GM18858 (cell line): ENCODE measurements around the gene WDR91.
"Not testable (repeated sequence)": the region's sequence is repeated elsewhere in the genome, so short reads cannot be mapped to it uniquely, and the experiment has no call there.

ENCODE experiments used
- ATAC-seq: cut with Tn5 transposase; IDR thresholded peaks from one replicate; pipeline ENCODE4 v1.9.1; 2021; ENCODE audit not compliant: unreplicated experiment

Gene WDR91

DNA sequence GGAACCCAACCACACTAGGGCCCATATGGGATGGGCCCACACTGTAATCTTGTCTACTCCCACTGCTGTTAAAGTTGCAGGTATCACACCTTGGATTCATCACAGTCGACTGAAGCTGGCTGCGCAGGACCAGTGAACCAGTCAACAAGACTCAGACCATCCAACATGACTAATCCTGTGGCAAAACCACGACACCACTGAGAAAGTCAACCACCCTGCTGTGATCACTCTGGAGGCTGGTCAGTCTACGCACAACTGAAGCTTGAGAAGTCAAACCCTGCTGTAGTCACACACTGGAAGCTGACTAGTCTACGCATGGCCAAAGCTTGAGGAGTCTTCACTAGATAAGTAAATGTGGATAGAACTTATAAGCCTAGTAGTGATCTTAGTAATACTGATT lies 31.2 kb downstream of the WDR91 start:
- no peak for ATAC-seq

DNA sequence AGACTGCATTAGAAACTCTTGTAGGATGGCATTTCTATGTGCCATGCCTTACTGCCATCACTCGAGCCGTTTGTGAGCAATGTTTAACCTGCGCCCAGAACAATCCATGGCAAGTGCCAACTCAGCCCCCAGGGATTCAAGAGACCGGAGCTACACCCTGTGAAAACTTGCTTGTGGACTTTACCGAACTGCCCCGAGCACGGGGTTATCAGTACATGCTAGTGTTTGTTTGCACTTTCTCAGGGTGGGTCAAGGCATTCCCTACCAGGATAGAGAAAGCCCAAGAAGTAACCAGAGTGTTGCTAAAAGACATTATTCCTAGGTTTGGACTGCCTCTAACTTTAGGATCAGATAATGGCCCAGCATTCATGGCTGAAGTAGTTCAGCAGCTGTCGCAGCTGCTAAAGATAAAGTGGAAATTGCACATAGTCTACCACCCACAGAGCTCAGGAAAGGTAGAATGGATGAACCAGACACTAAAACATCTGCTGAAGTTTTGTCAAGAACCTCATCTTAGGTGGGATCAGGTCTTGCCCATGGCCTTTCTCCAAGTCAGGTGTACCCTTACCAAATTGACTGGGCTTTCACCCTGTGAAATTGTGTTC lies 31.9 kb downstream of the WDR91 start:
- ATAC-seq: no peak

DNA sequence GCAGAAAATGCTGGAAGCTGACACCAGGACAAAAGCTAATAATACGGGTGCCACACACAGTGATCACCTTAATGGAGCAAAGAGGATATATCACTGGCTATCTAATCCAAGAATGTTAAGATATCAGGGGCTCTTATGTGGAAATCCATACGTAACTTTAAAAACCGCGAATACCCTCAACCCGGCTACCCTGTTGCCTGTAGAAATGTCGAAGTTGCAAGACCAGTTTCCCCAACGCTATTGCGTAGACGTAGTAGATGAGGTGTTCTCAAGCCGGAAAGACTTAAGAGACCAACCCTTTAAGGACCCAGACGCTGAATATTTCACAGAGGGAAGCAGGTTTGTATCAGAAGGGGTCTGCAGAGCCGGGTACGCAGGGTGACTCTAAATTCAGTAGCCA lies 33.0 kb downstream of the WDR91 start:
- ATAC-seq: no peak

DNA sequence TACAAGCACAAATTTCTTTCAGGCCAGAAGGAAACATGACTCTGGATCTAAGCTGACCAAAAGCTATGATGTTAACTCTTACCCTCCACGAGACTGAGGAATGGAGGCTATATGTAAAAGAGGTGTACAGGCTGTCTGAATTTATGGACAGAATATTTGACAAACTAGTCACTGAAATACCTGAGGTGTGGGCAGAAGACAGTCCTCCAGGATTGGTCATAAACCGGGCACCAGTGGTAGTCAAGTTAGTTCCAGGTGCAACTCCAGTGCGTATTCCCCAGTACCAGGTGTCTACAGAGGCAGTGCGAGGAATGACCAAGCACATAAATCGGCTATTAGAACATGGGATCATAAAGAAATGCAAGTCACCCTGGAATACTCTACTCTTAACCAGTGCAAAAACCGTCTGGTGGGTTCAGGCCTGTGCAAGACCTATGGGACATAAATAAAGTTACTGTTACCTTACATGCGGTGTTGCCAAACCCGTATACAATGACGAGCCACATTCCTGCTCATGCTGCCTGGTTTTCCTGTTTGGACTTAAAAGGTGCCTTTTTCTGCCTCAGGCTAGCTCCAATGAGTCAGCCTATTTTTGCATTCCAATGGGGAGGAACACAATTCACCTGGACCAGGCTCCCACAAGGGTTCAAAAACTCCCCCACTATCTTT lies 34.2 kb downstream of the WDR91 start:
- ATAC-seq: no peak

DNA sequence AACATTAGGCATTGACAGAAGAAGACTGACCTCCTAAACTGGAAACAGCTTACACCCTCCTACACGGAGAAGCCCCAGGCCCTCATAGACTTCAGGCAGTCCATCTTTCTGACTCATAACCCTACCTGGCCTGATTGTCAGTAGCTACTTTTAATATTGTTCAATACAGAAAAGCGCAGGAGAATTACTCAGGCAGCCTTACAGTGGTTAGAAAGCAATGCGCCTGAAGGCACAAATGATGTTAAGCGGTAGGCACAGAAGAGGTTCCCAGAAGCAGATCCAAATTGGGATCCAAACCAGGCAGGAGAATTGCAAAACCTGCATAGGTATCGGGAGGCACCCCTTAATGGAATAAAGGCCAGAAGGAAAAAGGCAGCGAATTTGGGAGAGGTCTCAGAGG lies 35.4 kb downstream of the WDR91 start:
- ATAC-seq: no peak

DNA sequence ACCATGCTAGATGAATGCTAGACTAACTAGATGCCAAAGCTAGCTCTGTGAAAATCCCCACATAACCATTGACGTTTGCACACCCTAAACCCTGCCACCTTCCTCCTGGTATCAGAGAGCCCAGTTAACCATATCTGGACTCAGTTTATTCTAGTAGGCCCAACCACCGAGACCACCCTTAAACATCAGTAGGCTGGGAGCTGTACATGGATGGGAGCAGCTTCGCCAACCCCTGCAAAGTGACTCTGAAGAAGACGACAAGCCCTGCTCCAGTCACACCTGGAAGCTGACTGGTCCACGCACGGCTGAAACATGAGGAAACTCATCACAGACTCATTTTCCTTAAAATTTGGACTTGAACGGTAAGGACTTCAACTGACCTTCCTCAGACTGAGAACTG lies 36.4 kb downstream of the WDR91 start:
- no peak for ATAC-seq

DNA sequence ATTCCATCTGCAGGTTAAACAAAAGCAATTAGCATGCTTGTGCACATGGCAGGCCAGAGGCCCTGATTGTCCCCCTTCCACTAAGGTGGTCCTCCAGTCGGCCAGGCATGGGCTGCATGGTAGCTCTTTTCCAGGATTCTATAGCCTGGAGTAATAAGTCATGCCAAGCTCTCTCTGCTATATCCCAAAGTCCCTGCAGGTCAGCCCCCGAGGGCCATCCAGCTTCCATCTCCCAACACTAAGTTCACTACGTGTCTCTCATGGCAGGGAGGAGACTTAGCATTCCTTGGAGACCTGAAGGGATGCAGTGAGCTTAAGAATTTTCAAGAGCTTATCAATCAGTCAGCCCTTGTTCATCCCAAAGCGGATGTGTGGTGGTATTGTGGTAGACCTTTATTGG lies 37.4 kb downstream of the WDR91 start:
- not testable (repeated sequence) for ATAC-seq

DNA sequence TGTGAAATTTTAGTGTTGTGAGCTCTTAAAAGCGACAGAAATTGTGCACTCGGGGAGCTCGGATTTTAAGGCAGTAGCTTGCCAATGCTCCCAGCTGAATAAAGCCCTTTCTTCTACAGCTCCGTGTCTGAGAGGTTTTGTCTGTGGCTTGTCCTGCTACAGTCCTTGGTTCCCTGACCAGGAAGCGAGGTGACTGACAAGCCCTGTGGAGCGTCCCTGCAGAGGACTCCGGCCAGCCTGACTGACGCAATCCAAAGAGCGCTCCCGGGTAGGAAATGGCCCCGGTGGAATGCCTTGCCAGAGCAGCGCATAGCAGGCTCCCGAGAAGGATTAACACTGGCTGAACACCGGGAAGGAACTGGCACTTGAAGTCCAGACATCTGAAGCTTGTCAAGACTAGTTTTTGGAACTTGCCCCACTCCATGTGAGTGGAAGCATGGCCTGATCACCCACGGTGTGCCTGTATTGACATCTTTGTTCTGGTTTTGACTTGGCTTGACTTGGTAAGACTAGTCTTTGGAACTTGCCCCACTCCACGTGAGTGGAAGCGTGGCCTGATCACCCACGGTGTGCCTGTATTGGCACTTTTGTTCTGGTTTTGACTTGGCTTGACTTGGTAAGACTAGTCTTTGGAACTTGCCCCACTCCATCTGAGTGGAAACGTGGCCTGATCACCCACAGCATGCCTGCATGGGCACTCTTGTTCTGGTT lies 39.6 kb downstream of the WDR91 start:
- ATAC-seq: not testable (repeated sequence)

DNA sequence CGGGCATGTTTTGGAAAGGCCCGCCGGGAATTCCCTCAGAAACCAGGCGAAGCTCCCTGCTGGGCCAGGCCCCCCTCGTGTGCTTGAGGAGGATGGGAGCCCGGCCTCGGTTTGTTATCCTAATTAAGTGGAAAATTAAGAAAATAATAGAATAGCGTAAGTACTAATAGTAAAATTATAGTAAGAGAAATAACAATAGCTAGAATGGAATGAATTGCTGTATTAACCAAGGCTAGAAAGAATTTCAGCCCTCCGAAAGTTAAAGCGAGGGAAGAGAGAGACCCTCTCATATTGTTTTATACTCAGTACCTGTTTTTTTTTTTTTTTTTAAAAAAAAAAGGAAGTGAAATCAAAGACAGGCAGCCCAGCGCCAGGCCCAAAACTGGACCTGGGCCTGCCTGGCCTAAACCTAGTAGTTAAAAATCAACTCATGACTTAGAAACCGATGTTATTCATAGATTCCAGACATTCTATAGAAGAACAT lies 40.3 kb downstream of the WDR91 start:
- ATAC-seq: peak; percentile 24

DNA sequence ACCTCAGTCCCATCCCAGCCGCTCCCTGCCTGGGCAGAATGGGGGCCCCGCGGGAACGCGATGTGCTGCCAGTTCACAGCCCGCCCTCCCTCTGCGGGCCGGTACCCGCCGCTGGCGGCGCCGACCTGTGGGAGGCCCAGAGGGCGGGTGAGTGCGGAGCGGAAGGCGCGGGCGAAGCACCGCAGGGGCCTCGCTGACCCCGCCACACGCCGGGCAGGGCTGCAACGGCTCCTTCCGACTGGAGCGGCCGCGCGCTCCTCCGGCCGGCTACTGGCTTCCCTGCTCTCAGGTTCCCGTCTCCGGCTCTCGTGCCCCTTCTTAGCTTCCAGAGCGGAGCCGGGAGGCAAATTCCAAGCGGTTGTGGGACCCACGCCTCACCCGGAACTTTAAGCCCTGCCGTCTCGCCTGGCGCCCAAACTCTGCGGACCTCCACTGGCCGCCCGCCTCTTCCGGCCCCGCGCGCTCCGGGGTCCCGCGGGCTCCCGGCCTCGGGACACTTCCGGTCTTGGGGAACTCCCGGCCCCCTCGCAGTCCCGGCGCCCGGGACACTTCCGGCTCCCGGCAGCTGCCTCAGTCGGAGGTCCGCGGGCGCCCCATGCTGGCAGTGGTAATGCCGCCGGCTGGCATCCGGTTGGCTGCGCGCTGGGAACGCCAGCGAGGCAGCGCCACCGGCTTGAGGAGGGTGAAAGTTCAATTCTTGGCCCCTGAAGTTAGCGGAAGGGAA lies 40.9 kb downstream of the WDR91 start, which contains the start of gene CYREN:
Gene CYREN, minus strand, starts transcription at position 434 of the 724 bp plus-strand sequence. CDS start 1,785 bp downstream, outside the sequence.
- ATAC-seq: peak; percentile 60

DNA sequence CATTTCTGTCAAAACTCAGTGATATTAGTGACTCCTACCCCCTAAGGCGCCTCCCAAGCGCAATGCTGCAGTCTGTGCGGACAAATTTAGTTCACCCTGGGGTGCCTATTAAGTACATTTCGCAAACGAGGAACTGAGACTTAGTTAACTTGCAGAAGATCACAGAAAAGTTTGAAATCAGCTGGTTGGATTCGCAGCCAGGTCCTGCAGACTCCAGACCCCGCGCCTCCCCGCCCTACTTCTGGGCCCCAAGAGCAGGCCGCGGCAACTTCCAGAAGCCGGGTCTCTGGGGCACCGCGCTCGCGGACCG lies 41.4 kb downstream of the WDR91 start:
- ATAC-seq: peak; percentile 0

DNA sequence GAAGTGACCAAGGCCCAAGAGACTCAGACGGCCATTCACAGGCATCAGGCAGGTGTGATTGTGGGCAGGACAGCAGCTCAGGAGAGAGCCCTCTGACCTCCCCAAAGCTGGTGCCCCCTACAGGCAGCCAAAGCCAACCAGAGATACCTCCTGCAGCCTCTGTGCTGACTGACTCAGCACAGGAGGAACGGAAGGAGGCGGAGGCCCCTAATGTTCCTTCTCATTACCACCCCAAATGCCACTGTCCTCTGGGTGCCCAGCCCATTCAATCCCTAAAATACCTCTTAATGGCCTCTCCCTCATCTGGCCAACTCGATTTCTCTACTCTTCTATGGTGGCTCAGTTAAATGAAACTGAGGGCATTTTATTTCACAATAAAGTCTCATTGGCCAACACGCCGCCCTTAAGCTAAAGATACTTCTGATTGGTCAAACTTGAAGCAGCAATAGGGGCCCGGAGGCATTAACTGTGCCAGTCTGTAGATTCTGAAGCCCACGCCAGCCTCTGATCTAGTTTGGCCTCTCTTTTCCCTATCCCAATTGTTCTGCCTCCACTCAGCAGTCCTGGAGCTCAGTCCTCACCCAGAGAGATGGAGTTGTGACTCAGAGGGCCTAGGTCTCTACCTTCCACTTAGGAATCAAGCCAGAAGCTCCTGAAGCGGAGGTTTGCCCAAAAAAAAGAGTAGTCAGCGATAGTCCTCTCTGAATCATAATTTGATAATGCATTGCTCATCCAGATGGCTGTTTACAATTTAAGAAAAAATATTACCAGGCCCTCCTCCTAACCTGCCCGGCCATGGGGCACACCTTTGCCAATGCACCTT lies 42.0 kb downstream of the WDR91 start:
- ATAC-seq: peak; percentile 32

DNA sequence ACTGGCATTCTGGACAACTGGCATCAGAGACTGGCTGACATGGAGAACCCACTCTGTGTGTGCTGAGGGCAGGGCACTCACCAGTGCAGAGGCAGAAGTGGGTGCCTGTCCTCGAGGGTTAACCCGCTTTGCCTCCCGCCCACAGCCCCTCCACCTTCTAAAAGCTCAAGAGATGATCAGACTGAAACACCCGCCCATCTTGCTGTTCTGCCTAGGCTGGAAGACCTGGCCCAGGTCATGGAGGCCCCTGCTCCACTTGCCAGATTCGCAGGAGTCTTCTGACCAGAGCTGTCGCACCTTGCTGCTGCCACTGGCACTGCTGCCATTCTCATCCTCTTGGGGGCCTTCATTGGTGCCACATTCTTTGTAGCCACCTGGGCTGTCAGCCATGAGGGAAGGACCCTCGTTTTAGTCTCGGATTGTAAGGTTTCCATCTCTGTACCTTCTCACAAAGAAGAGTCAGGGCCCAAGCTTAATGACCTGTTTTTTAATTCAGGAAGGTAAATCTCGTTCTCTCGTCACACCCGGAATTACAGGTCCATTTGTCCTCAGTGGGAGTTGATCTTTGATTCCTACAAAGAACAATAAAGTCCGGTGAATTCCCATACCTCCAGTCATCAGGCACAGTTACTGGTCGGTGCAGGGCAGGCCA lies 42.7 kb downstream of the WDR91 start:
- no peak for ATAC-seq

DNA sequence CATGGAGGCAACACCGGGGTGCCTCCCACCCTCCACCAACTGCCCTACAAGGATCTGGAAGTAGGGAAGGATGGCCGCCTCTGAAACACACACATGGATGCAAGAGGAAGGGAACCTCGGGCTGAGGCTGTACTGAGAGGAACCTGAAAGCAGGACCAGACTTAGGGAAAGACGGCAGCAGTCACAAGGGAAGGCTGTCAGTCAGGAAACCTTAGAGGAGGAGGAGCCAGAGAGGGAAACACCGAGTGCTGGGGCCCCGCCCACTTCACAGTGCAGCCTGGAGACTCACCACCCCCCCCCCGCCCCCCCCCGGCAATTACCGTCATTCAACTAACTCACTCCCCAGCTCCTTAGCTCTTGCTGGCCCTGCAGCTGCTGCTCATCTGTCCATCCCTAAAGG lies 43.3 kb downstream of the WDR91 start:
- ATAC-seq: no peak

DNA sequence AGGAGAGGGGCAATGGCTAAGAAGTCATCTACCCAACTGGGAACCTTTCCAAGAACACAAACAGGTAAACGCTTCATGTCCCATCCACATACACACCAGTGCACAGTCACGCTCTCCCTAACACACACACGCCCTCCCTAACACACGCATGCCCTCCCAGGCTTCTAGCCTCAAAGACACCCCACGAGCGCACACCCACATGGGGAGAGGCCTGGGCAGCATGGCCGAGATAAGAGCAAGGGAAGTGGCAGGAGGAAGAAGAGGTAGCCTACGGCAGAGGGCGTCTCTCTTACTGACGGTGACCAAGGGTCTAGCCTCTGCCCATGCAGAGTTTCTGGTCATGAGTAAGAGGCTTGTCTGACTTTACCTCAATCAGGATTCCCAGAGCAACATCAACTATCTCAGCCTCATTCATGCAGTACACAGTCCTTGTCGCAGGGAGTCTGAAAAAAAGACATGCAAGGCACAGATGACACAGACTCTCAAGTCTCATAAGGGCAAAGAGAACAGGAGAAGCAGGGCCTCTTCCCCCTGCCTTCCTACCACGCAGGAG lies 43.9 kb downstream of the WDR91 start:
- no peak for ATAC-seq

DNA sequence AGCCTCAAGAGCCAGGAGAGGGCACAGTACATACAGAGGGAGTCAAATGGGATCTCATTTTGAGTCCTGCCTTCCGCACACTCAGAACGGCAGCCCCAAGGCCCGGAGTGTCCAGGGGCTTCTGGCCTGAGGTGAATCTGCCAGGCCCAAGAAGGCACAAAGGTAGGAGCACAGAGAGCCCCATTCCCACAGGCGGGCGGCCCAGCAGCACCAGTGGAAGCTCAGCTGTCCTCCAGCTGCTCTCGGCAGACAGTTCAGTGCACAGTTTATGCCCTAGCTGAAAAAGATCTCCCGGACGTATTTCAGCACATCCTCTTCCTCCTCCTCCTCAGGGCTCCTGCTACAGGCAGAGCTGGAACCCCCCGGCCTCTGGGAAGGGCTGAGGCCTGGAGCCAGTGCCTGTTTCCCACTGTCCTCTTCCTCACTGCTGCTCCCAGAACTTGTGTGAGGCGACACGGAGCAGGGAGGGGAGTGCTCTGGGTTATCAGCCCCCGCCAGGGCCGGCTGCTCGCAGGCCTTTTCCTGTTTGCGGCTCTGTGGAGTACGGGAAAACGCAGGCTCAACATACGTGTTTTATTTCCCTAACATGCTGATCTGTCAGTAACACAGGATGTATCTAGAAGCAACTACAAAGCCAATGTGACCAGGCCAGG lies 44.9 kb downstream of the WDR91 start:
- no peak for ATAC-seq

DNA sequence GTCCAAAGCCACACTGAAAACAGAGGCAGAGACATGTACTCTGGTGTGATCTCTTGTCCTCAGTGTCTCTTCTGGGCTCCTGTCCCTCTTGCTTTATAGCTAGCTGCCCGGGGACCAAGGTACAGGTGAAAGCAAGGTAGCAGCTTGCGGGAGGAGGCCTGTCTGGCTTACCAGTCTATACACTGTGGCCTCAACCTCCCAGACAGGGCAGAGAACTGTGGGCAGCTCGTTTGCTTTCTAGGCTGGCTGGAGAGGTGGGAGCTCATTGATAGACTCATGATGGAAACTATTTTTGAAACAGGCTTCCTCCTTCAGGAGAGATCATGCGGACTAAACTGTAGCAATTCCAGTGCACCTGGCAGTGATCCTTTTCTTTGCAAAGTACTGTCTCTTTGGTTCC lies 45.5 kb downstream of the WDR91 start:
- ATAC-seq: no peak

DNA sequence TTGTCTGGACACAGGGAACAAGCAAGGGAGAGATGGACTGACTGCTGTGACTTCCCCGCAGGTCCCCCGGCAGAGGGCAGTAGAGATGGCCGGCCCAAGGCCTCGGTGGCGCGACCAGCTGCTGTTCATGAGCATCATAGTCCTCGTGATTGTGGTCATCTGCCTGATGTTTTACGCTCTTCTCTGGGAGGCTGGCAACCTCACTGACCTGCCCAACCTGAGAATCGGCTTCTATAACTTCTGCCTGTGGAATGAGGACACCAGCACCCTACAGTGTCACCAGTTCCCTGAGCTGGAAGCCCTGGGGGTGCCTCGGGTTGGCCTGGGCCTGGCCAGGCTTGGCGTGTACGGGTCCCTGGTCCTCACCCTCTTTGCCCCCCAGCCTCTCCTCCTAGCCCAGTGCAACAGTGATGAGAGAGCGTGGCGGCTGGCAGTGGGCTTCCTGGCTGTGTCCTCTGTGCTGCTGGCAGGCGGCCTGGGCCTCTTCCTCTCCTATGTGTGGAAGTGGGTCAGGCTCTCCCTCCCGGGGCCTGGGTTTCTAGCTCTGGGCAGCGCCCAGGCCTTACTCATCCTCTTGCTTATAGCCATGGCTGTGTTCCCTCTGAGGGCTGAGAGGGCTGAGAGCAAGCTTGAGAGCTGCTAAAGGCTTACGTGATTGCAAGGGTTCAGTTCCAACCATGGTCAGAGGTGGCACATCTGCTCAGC lies 46.8 kb downstream of the WDR91 start:
- ATAC-seq: no peak
